ENCODE results near the gene FAM20B.

The FAM20B gene

GRCh38 chr1:179002552-179003345 is 22.9 kb upstream of the FAM20B start:
- peak; percentile 22 to 45 (median 26) for DNase-seq
- no peaks in the 10 kb centered on the region for H3K36me3 ChIP-seq (ENCODE audit: control insufficient read depth, insufficient read depth, low read length)
- peaks cover 6% of the 10 kb centered on the region for H3K4me1 ChIP-seq (ENCODE audit: control insufficient read depth, insufficient read depth, low read length, poor library complexity, severe bottlenecking)
- H3K27ac ChIP-seq (ENCODE audit: insufficient read depth, low read length, poor library complexity, severe bottlenecking) = no peak overlapping the region
- no peak overlapping the region for H3K4me3 ChIP-seq (ENCODE audit: insufficient read depth, low read depth, low read length, poor library complexity, severe bottlenecking)
- no peaks in the 10 kb centered on the region for H3K27me3 ChIP-seq (replicated peaks; ENCODE audit: control insufficient read depth, insufficient read depth, low read length, poor library complexity, severe bottlenecking)
- no peaks in the 10 kb centered on the region for H3K9me3 ChIP-seq (ENCODE audit: control insufficient read depth, low read length)

GRCh38 chr1:179003512-179004066 is 22.1 kb upstream of the FAM20B start:
- peaks cover 6% of the 10 kb centered on the region for H3K4me1 ChIP-seq (ENCODE audit: control insufficient read depth, insufficient read depth, low read length, poor library complexity, severe bottlenecking)
- H3K36me3 ChIP-seq (ENCODE audit: control insufficient read depth, insufficient read depth, low read length) = no peaks in the 10 kb centered on the region
- no peak overlapping the region for H3K27ac ChIP-seq (ENCODE audit: insufficient read depth, low read length, poor library complexity, severe bottlenecking)
- no peak overlapping the region for H3K4me3 ChIP-seq (ENCODE audit: insufficient read depth, low read depth, low read length, poor library complexity, severe bottlenecking)
- H3K9me3 ChIP-seq (ENCODE audit: control insufficient read depth, low read length) = no peaks in the 10 kb centered on the region
- DNase-seq = no peak
- H3K27me3 ChIP-seq (replicated peaks; ENCODE audit: control insufficient read depth, insufficient read depth, low read length, poor library complexity, severe bottlenecking) = no peaks in the 10 kb centered on the region

- Histone ChIP-seq H3K4me1 (ENCODE audit: control insufficient read depth, insufficient read depth, low read length, poor library complexity, severe bottlenecking) (peaks cover 6% of the 10 kb centered on the region), H3K4me3 (ENCODE audit: insufficient read depth, low read depth, low read length, poor library complexity, severe bottlenecking) (no peak overlapping the region), H3K9me3 (ENCODE audit: control insufficient read depth, low read length) (no peaks in the 10 kb centered on the region), H3K27me3 (replicated peaks; ENCODE audit: control insufficient read depth, insufficient read depth, low read length, poor library complexity, severe bottlenecking) (no peaks in the 10 kb centered on the region), H3K36me3 (ENCODE audit: control insufficient read depth, insufficient read depth, low read length) (no peaks in the 10 kb centered on the region), H3K27ac (ENCODE audit: insufficient read depth, low read length, poor library complexity, severe bottlenecking) (no peak overlapping the region)
- no peak for DNase-seq
These were observed 18.5 kb upstream of the FAM20B start for GRCh38 chr1:179007233-179007632.

- Histone ChIP-seq H3K27me3 (replicated peaks; ENCODE audit: control insufficient read depth, insufficient read depth, low read length, poor library complexity, severe bottlenecking) (no peaks in the 10 kb centered on the region), H3K4me1 (ENCODE audit: control insufficient read depth, insufficient read depth, low read length, poor library complexity, severe bottlenecking) (no peaks in the 10 kb centered on the region), H3K27ac (ENCODE audit: insufficient read depth, low read length, poor library complexity, severe bottlenecking) (no peak overlapping the region), H3K4me3 (ENCODE audit: insufficient read depth, low read depth, low read length, poor library complexity, severe bottlenecking) (no peak overlapping the region), H3K9me3 (ENCODE audit: control insufficient read depth, low read length) (no peaks in the 10 kb centered on the region), H3K36me3 (ENCODE audit: control insufficient read depth, insufficient read depth, low read length) (no peaks in the 10 kb centered on the region)
- DNase-seq = no peak
These were observed 15.0 kb upstream of the FAM20B start for GRCh38 chr1:179010671-179011070.

GRCh38 chr1:179012038-179012437 is 13.7 kb upstream of the FAM20B start:
- DNase-seq = no peak
- Histone ChIP-seq H3K4me3 (ENCODE audit: insufficient read depth, low read depth, low read length, poor library complexity, severe bottlenecking) (no peak overlapping the region), H3K27ac (ENCODE audit: insufficient read depth, low read length, poor library complexity, severe bottlenecking) (no peak overlapping the region), H3K4me1 (ENCODE audit: control insufficient read depth, insufficient read depth, low read length, poor library complexity, severe bottlenecking) (peaks cover 3% of the 10 kb centered on the region), H3K36me3 (ENCODE audit: control insufficient read depth, insufficient read depth, low read length) (no peaks in the 10 kb centered on the region), H3K27me3 (replicated peaks; ENCODE audit: control insufficient read depth, insufficient read depth, low read length, poor library complexity, severe bottlenecking) (no peaks in the 10 kb centered on the region), H3K9me3 (ENCODE audit: control insufficient read depth, low read length) (no peaks in the 10 kb centered on the region)

GRCh38 chr1:179014123-179014522 is 11.6 kb upstream of the FAM20B start:
- no peak overlapping the region for H3K27ac ChIP-seq (ENCODE audit: insufficient read depth, low read length, poor library complexity, severe bottlenecking)
- H3K9me3 ChIP-seq (ENCODE audit: control insufficient read depth, low read length) = no peaks in the 10 kb centered on the region
- no peaks in the 10 kb centered on the region for H3K36me3 ChIP-seq (ENCODE audit: control insufficient read depth, insufficient read depth, low read length)
- H3K4me1 ChIP-seq (ENCODE audit: control insufficient read depth, insufficient read depth, low read length, poor library complexity, severe bottlenecking) = peaks cover 4% of the 10 kb centered on the region
- H3K27me3 ChIP-seq (replicated peaks; ENCODE audit: control insufficient read depth, insufficient read depth, low read length, poor library complexity, severe bottlenecking) = no peaks in the 10 kb centered on the region
- DNase-seq = no peak
- no peak overlapping the region for H3K4me3 ChIP-seq (ENCODE audit: insufficient read depth, low read depth, low read length, poor library complexity, severe bottlenecking)

GRCh38 chr1:179015396-179015795 is 10.3 kb upstream of the FAM20B start:
- no peak overlapping the region for H3K4me3 ChIP-seq (ENCODE audit: insufficient read depth, low read depth, low read length, poor library complexity, severe bottlenecking)
- H3K9me3 ChIP-seq (ENCODE audit: control insufficient read depth, low read length) = no peaks in the 10 kb centered on the region
- H3K27me3 ChIP-seq (replicated peaks; ENCODE audit: control insufficient read depth, insufficient read depth, low read length, poor library complexity, severe bottlenecking) = no peaks in the 10 kb centered on the region
- DNase-seq = no peak
- H3K4me1 ChIP-seq (ENCODE audit: control insufficient read depth, insufficient read depth, low read length, poor library complexity, severe bottlenecking) = peaks cover 4% of the 10 kb centered on the region
- no peak overlapping the region for H3K27ac ChIP-seq (ENCODE audit: insufficient read depth, low read length, poor library complexity, severe bottlenecking)
- no peaks in the 10 kb centered on the region for H3K36me3 ChIP-seq (ENCODE audit: control insufficient read depth, insufficient read depth, low read length)

GRCh38 chr1:179016706-179017382 is 8.8 kb upstream of the FAM20B start:
- H3K4me3 ChIP-seq (ENCODE audit: insufficient read depth, low read depth, low read length, poor library complexity, severe bottlenecking) = no peak overlapping the region
- no peak for DNase-seq
- no peaks in the 10 kb centered on the region for H3K36me3 ChIP-seq (ENCODE audit: control insufficient read depth, insufficient read depth, low read length)
- no peak overlapping the region for H3K27ac ChIP-seq (ENCODE audit: insufficient read depth, low read length, poor library complexity, severe bottlenecking)
- no peaks in the 10 kb centered on the region for H3K27me3 ChIP-seq (replicated peaks; ENCODE audit: control insufficient read depth, insufficient read depth, low read length, poor library complexity, severe bottlenecking)
- no peaks in the 10 kb centered on the region for H3K9me3 ChIP-seq (ENCODE audit: control insufficient read depth, low read length)
- H3K4me1 ChIP-seq (ENCODE audit: control insufficient read depth, insufficient read depth, low read length, poor library complexity, severe bottlenecking) = peaks cover 4% of the 10 kb centered on the region

GRCh38 chr1:179017383-179018326 is 8.0 kb upstream of the FAM20B start:
- Histone ChIP-seq H3K4me3 (ENCODE audit: insufficient read depth, low read depth, low read length, poor library complexity, severe bottlenecking) (no peak overlapping the region), H3K9me3 (ENCODE audit: control insufficient read depth, low read length) (no peaks in the 10 kb centered on the region), H3K36me3 (ENCODE audit: control insufficient read depth, insufficient read depth, low read length) (no peaks in the 10 kb centered on the region), H3K4me1 (ENCODE audit: control insufficient read depth, insufficient read depth, low read length, poor library complexity, severe bottlenecking) (peaks cover 4% of the 10 kb centered on the region), H3K27me3 (replicated peaks; ENCODE audit: control insufficient read depth, insufficient read depth, low read length, poor library complexity, severe bottlenecking) (no peaks in the 10 kb centered on the region), H3K27ac (ENCODE audit: insufficient read depth, low read length, poor library complexity, severe bottlenecking) (no peak overlapping the region)
- DNase-seq = no peak
